ENCODE results near the gene USB1.

DNA sequence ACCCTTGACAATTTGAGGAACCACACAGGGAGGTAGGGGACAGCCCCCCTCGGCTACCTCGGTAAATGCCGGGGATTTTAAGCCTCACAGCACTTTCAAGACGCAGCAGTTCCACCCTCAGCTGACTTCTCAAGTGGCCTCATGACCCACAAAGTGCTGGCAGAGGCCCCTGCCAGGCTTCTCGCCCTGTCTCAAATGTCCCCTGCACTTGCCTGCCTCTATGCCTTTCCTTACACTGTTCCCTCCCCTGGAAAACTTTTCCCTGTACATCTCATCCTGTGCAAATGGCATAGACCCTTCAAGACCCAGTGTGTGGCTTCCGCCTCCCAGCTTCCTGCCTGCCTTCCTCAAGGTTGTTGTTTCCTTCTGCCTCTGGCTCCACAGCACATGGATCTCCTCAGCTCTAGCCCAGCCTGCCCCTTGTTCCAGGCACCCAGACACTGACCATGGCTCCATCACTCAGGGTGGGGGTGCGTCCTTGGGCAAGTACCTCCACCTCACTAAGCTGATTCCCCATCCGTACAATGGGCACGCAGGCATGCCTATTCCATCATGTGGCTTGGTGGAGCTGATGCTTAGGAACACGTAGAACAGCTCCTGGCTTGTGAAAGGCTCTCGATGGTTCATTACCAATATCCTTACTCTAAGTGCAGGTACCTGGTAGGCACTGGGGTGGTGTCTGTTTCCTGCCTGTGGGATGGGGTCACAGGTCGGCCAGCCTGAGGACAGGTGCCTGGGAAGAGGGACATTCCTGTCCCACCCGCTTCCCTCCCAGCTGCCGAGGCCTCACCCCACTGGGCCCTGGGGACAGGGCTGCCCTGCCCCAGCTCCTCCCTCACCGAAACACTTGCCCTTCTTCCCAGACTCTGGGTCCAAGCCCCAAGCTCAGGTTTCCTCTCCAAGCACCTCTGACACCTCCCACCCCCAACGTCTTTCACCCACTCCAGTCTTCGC lies 48.3 kb downstream of the USB1 start:
- TF ChIP-seq, protein P1, sequence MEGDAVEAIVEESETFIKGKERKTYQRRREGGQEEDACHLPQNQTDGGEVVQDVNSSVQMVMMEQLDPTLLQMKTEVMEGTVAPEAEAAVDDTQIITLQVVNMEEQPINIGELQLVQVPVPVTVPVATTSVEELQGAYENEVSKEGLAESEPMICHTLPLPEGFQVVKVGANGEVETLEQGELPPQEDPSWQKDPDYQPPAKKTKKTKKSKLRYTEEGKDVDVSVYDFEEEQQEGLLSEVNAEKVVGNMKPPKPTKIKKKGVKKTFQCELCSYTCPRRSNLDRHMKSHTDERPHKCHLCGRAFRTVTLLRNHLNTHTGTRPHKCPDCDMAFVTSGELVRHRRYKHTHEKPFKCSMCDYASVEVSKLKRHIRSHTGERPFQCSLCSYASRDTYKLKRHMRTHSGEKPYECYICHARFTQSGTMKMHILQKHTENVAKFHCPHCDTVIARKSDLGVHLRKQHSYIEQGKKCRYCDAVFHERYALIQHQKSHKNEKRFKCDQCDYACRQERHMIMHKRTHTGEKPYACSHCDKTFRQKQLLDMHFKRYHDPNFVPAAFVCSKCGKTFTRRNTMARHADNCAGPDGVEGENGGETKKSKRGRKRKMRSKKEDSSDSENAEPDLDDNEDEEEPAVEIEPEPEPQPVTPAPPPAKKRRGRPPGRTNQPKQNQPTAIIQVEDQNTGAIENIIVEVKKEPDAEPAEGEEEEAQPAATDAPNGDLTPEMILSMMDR (conservative IDR thresholded peaks at IDR 0.05 in 1 of 2, IDR thresholded peaks at IDR 0.05 in 1 of 2; ENCODE audit: low read depth in 1 of 2, low read length in 2 of 2), result no peak
- no peak for TF ChIP-seq EZH2 (IDR thresholded peaks at IDR 0.05; ENCODE audit: low read length, missing control alignments)
